Skeletal muscle tissue (tissue), 4 donors: ENCODE measurements around the gene SLC27A5. TPM values are rescaled to one million over a fixed set of nuclear protein-coding genes. Genes with fewer than 3 reads are reported as not detected.
A peak's percentile ranks its signal among the peaks of the same experiment; 100 is the strongest.

Source experiments
- H3K27ac ChIP-seq: one replicate; pipeline ENCODE4 v1.7.0; 2013; ENCODE audit warnings: mild to moderate bottlenecking, low read depth, low read length, inconsistent platforms
- H3K27me3 ChIP-seq, 3 donors: one replicate each; pipeline ENCODE4 v1.7.0; 2013; ENCODE audit warnings: low read length in 3 of 3; ENCODE audit not compliant: control insufficient read depth in 3 of 3, insufficient read depth in 3 of 3
- H3K36me3 ChIP-seq, 3 donors: one replicate each; pipeline ENCODE4 v1.7.0; 2013; ENCODE audit warnings: low read length in 3 of 3; ENCODE audit not compliant: control insufficient read depth in 3 of 3, insufficient read depth in 3 of 3
- H3K4me1 ChIP-seq, 3 donors: one replicate each; pipeline ENCODE4 v1.7.0; 2013; ENCODE audit warnings: low read length in 3 of 3, mild to moderate bottlenecking in 3 of 3; ENCODE audit not compliant: control insufficient read depth in 3 of 3, insufficient read depth in 3 of 3
- H3K4me3 ChIP-seq, 3 donors: one replicate each; pipeline ENCODE4 v1.7.0; 2013; ENCODE audit warnings: low read length in 3 of 3
- H3K9ac ChIP-seq, 3 donors: one replicate each; pipeline ENCODE4 v1.7.0; 2013; ENCODE audit warnings: low read length in 3 of 3, mild to moderate bottlenecking in 3 of 3, moderate library complexity in 2 of 3, low read depth in 1 of 3
- H3K9me3 ChIP-seq, 3 donors: one replicate each; pipeline ENCODE4 v1.7.0; 2013; ENCODE audit warnings: low read length in 3 of 3; ENCODE audit not compliant: control insufficient read depth in 3 of 3
- total RNA-seq: library from RNA; depleted of rRNA; stranded (reverse); fragments of >200 nt; gene quantifications from one replicate; pipeline ENCODE4 v1.2.3, GENCODE V29; 2014
- donor health status: Osteomylitis.

SLC27A5 gene
- total RNA-seq, 1 donor from 2014 or later, result 3.1 TPM

GRCh38 chr19:58555920-58556621 is 44.3 kb upstream of the SLC27A5 start:
- peak overlapping the region in 2 of 3 donors; percentile 96 to 99 for H3K9ac ChIP-seq
- H3K27me3 ChIP-seq, result no peaks in the 10 kb centered on the region
- peaks cover 48 to 66% (median 53%) of the 10 kb centered on the region in 3 donors for H3K4me1 ChIP-seq
- H3K36me3 ChIP-seq, result peaks cover 28 to 32% (median 30%) of the 10 kb centered on the region in 3 donors
- H3K27ac ChIP-seq, result peak overlapping the region; percentile 97
- peak overlapping the region; percentile 24 to 100 (median 41) for H3K4me3 ChIP-seq
- no peaks in the 10 kb centered on the region for H3K9me3 ChIP-seq

- no peaks in the 10 kb centered on the region for H3K27me3 ChIP-seq
- H3K9me3 ChIP-seq, result no peaks in the 10 kb centered on the region
- peaks cover 46 to 60% (median 51%) of the 10 kb centered on the region in 3 donors for H3K4me1 ChIP-seq
- peaks cover 35 to 38% (median 36%) of the 10 kb centered on the region in 3 donors for H3K36me3 ChIP-seq
- peak overlapping the region; percentile 98 to 100 (median 99) for H3K4me3 ChIP-seq
- peak overlapping the region; percentile 94 to 99 (median 96) for H3K9ac ChIP-seq
- H3K27ac ChIP-seq, result peak overlapping the region; percentile 97
Measured at GRCh38 chr19:58555369-58555885, 43.6 kb upstream of the SLC27A5 start.

GRCh38 chr19:58554494-58555368 is 42.9 kb upstream of the SLC27A5 start, which contains the start of gene CHMP2A:
CHMP2A (minus strand) TSS chr19:58555105; CDS start chr19:58554212, 893 bp downstream.
- H3K9ac ChIP-seq, result peak within 1 kb of the TSS; percentile 94 to 99 (median 96)
- no peaks in the 10 kb centered on the region for H3K27me3 ChIP-seq
- H3K4me3 ChIP-seq, result peak within 1 kb of the TSS; percentile 98 to 100 (median 99)
- peaks cover 39 to 53% (median 44%) of the 10 kb centered on the region in 3 donors for H3K4me1 ChIP-seq
- peak within 1 kb of the TSS; percentile 97 for H3K27ac ChIP-seq
- no peaks in the 10 kb centered on the region for H3K9me3 ChIP-seq
- peaks cover 42 to 45% (median 42%) of the 10 kb centered on the region in 3 donors for H3K36me3 ChIP-seq

- H3K9ac ChIP-seq, result peak overlapping the region; percentile 94 to 99 (median 96)
- H3K36me3 ChIP-seq, result peaks cover 49 to 53% (median 50%) of the 10 kb centered on the region in 3 donors
- H3K27ac ChIP-seq, result peak overlapping the region; percentile 97
- peak overlapping the region; percentile 98 to 100 (median 99) for H3K4me3 ChIP-seq
- H3K9me3 ChIP-seq, result no peaks in the 10 kb centered on the region
- H3K27me3 ChIP-seq, result no peaks in the 10 kb centered on the region
- H3K4me1 ChIP-seq, result peaks cover 37 to 46% (median 39%) of the 10 kb centered on the region in 3 donors
Measured at GRCh38 chr19:58553799-58554493, 42.2 kb upstream of the SLC27A5 start.

- H3K27ac ChIP-seq, result no peak overlapping the region
- H3K36me3 ChIP-seq, result peaks cover 62 to 65% (median 62%) of the 10 kb centered on the region in 3 donors
- no peak overlapping the region for H3K4me3 ChIP-seq
- H3K4me1 ChIP-seq, result peaks cover 35 to 47% (median 37%) of the 10 kb centered on the region in 3 donors
- no peaks in the 10 kb centered on the region for H3K9me3 ChIP-seq
- H3K27me3 ChIP-seq, result no peaks in the 10 kb centered on the region
- no peak overlapping the region for H3K9ac ChIP-seq
Measured at GRCh38 chr19:58552655-58553054, 40.9 kb upstream of the SLC27A5 start.

GRCh38 chr19:58551577-58552471 is 40.0 kb upstream of the SLC27A5 start:
- H3K4me1 ChIP-seq, result peaks cover 33 to 47% (median 37%) of the 10 kb centered on the region in 3 donors
- H3K27me3 ChIP-seq, result no peaks in the 10 kb centered on the region
- no peak overlapping the region for H3K9ac ChIP-seq
- H3K4me3 ChIP-seq, result no peak overlapping the region
- H3K27ac ChIP-seq, result no peak overlapping the region
- H3K36me3 ChIP-seq, result peaks cover 67 to 70% (median 69%) of the 10 kb centered on the region in 3 donors
- no peaks in the 10 kb centered on the region for H3K9me3 ChIP-seq

GRCh38 chr19:58551123-58551497 is 39.3 kb upstream of the SLC27A5 start:
- Histone ChIP-seq H3K9me3 (no peaks in the 10 kb centered on the region), H3K4me3 (no peak overlapping the region), H3K27me3 (no peaks in the 10 kb centered on the region), H3K9ac (no peak overlapping the region), H3K36me3 (peaks cover 63 to 65% (median 64%) of the 10 kb centered on the region in 3 donors), H3K27ac (no peak overlapping the region), H3K4me1 (peaks cover 32 to 47% (median 37%) of the 10 kb centered on the region in 3 donors)

- Histone ChIP-seq H3K36me3 (peaks cover 62 to 68% (median 67%) of the 10 kb centered on the region in 3 donors), H3K27ac (no peak overlapping the region), H3K4me3 (no peak overlapping the region), H3K4me1 (peaks cover 34 to 48% (median 39%) of the 10 kb centered on the region in 3 donors), H3K27me3 (no peaks in the 10 kb centered on the region), H3K9ac (no peak overlapping the region), H3K9me3 (no peaks in the 10 kb centered on the region)
Measured at GRCh38 chr19:58550362-58551122, 38.8 kb upstream of the SLC27A5 start.
